ENCODE data around the gene USH1C.

DNA sequence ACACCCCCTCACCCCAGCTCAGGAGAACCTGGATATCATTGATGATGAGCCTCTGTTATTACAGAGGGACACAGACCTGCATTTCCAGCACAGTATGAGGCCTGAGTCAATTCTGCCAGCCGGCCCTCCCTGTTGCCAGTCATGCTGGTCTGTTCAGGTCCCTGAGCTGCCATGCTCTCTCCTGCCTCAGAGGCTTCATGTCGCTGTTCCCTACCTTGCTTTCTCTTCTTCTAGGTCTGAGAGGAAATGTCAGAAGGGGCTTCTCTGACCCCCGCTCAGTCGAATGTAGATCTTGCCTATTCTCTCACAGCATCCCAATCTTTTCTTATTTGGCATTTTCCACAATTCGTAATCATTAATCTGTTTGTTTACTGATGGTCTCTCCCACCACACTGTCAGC lies 45.7 kb downstream of the USH1C start:
- TF ChIP-seq, protein P1, sequence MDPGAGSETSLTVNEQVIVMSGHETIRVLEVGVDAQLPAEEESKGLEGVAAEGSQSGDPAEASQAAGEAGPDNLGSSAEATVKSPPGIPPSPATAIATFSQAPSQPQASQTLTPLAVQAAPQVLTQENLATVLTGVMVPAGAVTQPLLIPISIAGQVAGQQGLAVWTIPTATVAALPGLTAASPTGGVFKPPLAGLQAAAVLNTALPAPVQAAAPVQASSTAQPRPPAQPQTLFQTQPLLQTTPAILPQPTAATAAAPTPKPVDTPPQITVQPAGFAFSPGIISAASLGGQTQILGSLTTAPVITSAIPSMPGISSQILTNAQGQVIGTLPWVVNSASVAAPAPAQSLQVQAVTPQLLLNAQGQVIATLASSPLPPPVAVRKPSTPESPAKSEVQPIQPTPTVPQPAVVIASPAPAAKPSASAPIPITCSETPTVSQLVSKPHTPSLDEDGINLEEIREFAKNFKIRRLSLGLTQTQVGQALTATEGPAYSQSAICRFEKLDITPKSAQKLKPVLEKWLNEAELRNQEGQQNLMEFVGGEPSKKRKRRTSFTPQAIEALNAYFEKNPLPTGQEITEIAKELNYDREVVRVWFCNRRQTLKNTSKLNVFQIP (CRISPR knock-in tag; IDR thresholded peaks at IDR 0.05; ENCODE audit: borderline replicate concordance, low read depth): no peak
- TF ChIP-seq ZC3H10 (CRISPR knock-in tag; IDR thresholded peaks at IDR 0.05) (no peak), GLIS3 (CRISPR knock-in tag; IDR thresholded peaks at IDR 0.05) (no peak)

All from SK-N-SH treated with all-trans-retinoic acid at 6 μM for 48 hours (cell line).